Stimulated activated CD4-positive, alpha-beta T cell treated with anti-CD3 and anti-CD28 coated beads, Interleukin-2, amount 100 ng/mL, for 48 hours (primary cell): ENCODE results near the gene ZMYND12.

ENCODE experiments used
- DNase-seq, 2 donors: peaks; one replicate each; pipeline ENCODE4 v3.0.0-alpha.2; 2020

The ZMYND12 gene

GRCh38 chr1:42434340-42434739 lies 21.5 kb downstream of the ZMYND12 start:
- DNase-seq = no peak

- DNase-seq = no peak
Observed at GRCh38 chr1:42433369-42433768, 22.5 kb downstream of the ZMYND12 start.

GRCh38 chr1:42432714-42433113 lies 23.1 kb downstream of the ZMYND12 start:
- DNase-seq = no peak

- no peak for DNase-seq
Observed at GRCh38 chr1:42431514-42431913, 24.3 kb downstream of the ZMYND12 start.

GRCh38 chr1:42430286-42431135 lies 25.3 kb downstream of the ZMYND12 start:
- DNase-seq = no peak

GRCh38 chr1:42429603-42430002 lies 26.2 kb downstream of the ZMYND12 start:
- no peak for DNase-seq

GRCh38 chr1:42427240-42427639 lies 28.6 kb downstream of the ZMYND12 start:
- no peak for DNase-seq

- DNase-seq = no peak
Observed at GRCh38 chr1:42424201-42424600, 31.6 kb downstream of the ZMYND12 start.

GRCh38 chr1:42423681-42424080 lies 32.1 kb downstream of the ZMYND12 start:
- DNase-seq = no peak

GRCh38 chr1:42422737-42423136 lies 33.1 kb downstream of the ZMYND12 start:
- DNase-seq = no peak

GRCh38 chr1:42420911-42421585 lies 34.8 kb downstream of the ZMYND12 start:
- DNase-seq = no peak

GRCh38 chr1:42420121-42420520 lies 35.7 kb downstream of the ZMYND12 start:
- no peak for DNase-seq

GRCh38 chr1:42419126-42419821 lies 36.5 kb downstream of the ZMYND12 start:
- no peak for DNase-seq

GRCh38 chr1:42418516-42418915 lies 37.3 kb downstream of the ZMYND12 start:
- no peak for DNase-seq

GRCh38 chr1:42417166-42417565 lies 38.7 kb downstream of the ZMYND12 start:
- no peak for DNase-seq

GRCh38 chr1:42414551-42415496 lies 41.0 kb downstream of the ZMYND12 start:
- no peak for DNase-seq

GRCh38 chr1:42403880-42404400 lies 51.9 kb downstream of the ZMYND12 start:
- DNase-seq = no peak

- DNase-seq = no peak
Observed at GRCh38 chr1:42399315-42400100, 56.3 kb downstream of the ZMYND12 start.

- no peak for DNase-seq
Observed at GRCh38 chr1:42392967-42393848, 62.6 kb downstream of the ZMYND12 start.

GRCh38 chr1:42392255-42392654 lies 63.6 kb downstream of the ZMYND12 start:
- no peak for DNase-seq
